ENCODE measurements around the gene ITGB6. TPM values are rescaled to one million over a fixed set of nuclear protein-coding genes. Genes with fewer than 3 reads are reported as not detected.
"Not testable (repeated sequence)": the region's sequence is repeated elsewhere in the genome, so short reads cannot be mapped to it uniquely, and the experiment has no call there.

ITGB6 gene
- polyA plus RNA-seq, 3 donors: 17.8 to 20.6 (median 19.6) TPM

GRCh38 chr2:160194351-160194750, 5.7 kb downstream of the ITGB6 start:
- DNase-seq (ENCODE audit: low read depth in 3 of 3, low spot score in 2 of 3): no peak

- not testable (repeated sequence) for DNase-seq (ENCODE audit: low read depth in 3 of 3, low spot score in 2 of 3)
Observed at GRCh38 chr2:160181146-160181836, 18.8 kb downstream of the ITGB6 start.

- not testable (repeated sequence) for DNase-seq (ENCODE audit: low read depth in 3 of 3, low spot score in 2 of 3)
Observed at GRCh38 chr2:160180690-160181089, 19.4 kb downstream of the ITGB6 start.

GRCh38 chr2:160180172-160180571, 19.9 kb downstream of the ITGB6 start:
- DNase-seq (ENCODE audit: low read depth in 3 of 3, low spot score in 2 of 3): no peak

GRCh38 chr2:160175169-160176134, 24.6 kb downstream of the ITGB6 start:
- no peak for DNase-seq (ENCODE audit: low read depth in 3 of 3, low spot score in 2 of 3)

- no peak for DNase-seq (ENCODE audit: low read depth in 3 of 3, low spot score in 2 of 3)
Observed at GRCh38 chr2:160174322-160174721, 25.8 kb downstream of the ITGB6 start.

- no peak for DNase-seq (ENCODE audit: low read depth in 3 of 3, low spot score in 2 of 3)
Observed at GRCh38 chr2:160169988-160170387, 30.1 kb downstream of the ITGB6 start.

GRCh38 chr2:160169471-160169870, 30.6 kb downstream of the ITGB6 start:
- no peak for DNase-seq (ENCODE audit: low read depth in 3 of 3, low spot score in 2 of 3)

- DNase-seq (ENCODE audit: low read depth in 3 of 3, low spot score in 2 of 3): no peak
Observed at GRCh38 chr2:160168878-160169277, 31.2 kb downstream of the ITGB6 start.

GRCh38 chr2:160167089-160167740, 32.9 kb downstream of the ITGB6 start:
- no peak for DNase-seq (ENCODE audit: low read depth in 3 of 3, low spot score in 2 of 3)

GRCh38 chr2:160165996-160166395, 34.1 kb downstream of the ITGB6 start:
- no peak for DNase-seq (ENCODE audit: low read depth in 3 of 3, low spot score in 2 of 3)

GRCh38 chr2:160165081-160165480, 35.0 kb downstream of the ITGB6 start:
- no peak for DNase-seq (ENCODE audit: low read depth in 3 of 3, low spot score in 2 of 3)

GRCh38 chr2:160157861-160158829, 41.9 kb downstream of the ITGB6 start:
- no peak for DNase-seq (ENCODE audit: low read depth in 3 of 3, low spot score in 2 of 3)

GRCh38 chr2:160156665-160157064, 43.4 kb downstream of the ITGB6 start:
- no peak for DNase-seq (ENCODE audit: low read depth in 3 of 3, low spot score in 2 of 3)

- DNase-seq (ENCODE audit: low read depth in 3 of 3, low spot score in 2 of 3): no peak
Observed at GRCh38 chr2:160156100-160156499, 44.0 kb downstream of the ITGB6 start.

GRCh38 chr2:160148419-160148818, 51.7 kb downstream of the ITGB6 start:
- not testable (repeated sequence) for DNase-seq (ENCODE audit: low read depth in 3 of 3, low spot score in 2 of 3)

GRCh38 chr2:160145471-160145870, 54.6 kb downstream of the ITGB6 start:
- DNase-seq (ENCODE audit: low read depth in 3 of 3, low spot score in 2 of 3): no peak

GRCh38 chr2:160144280-160144990, 55.6 kb downstream of the ITGB6 start:
- no peak for DNase-seq (ENCODE audit: low read depth in 3 of 3, low spot score in 2 of 3)

- no peak for DNase-seq (ENCODE audit: low read depth in 3 of 3, low spot score in 2 of 3)
Observed at GRCh38 chr2:160142472-160142871, 57.6 kb downstream of the ITGB6 start.
